22Rv1 (cell line): ENCODE measurements around the gene NME7.

Source experiments
- CTCF ChIP-seq: fragments of 450-650 bp; IDR thresholded peaks from 2 replicates; pipeline ENCODE4 v1.5.1; 2017; ENCODE audit warnings: mild to moderate bottlenecking
- ZFX ChIP-seq: fragments of 450-650 bp; IDR thresholded peaks from 2 replicates; pipeline ENCODE4 v1.6.1; 2017; ENCODE audit warnings: antibody characterized with exemption, borderline replicate concordance

GRCh38 chr1:169395955-169396354 is 28.4 kb upstream of the NME7 start:
- TF ChIP-seq CTCF (no peak), ZFX (no peak)
